Activated naive CD8-positive, alpha-beta T cell treated with anti-CD3 and anti-CD28 coated beads, Interleukin-2, amount 50 U/mL, for 24 hours (primary cell): ENCODE measurements around the gene CCM2.

Experiments used
- ATAC-seq: fragments of 150-1000 bp; cut with Tn5 transposase; one replicate; pipeline ENCODE4 v1.10.0; 2021
- DNase-seq: peaks from one replicate; pipeline ENCODE4 v3.0.0; 2021
- H3K27ac Mint-ChIP-seq: one replicate; pipeline ENCODE4 v1.8.0; 2021; ENCODE audit warnings: mild to moderate bottlenecking, mixed read lengths
- H3K27me3 Mint-ChIP-seq: one replicate; pipeline ENCODE4 v1.8.0; 2021; ENCODE audit warnings: mixed read lengths
- H3K36me3 Mint-ChIP-seq: one replicate; pipeline ENCODE4 v1.8.0; 2021; ENCODE audit warnings: low read depth, mixed read lengths
- H3K4me1 Mint-ChIP-seq: one replicate; pipeline ENCODE4 v1.8.0; 2021; ENCODE audit warnings: mixed read lengths
- H3K4me3 Mint-ChIP-seq: one replicate; pipeline ENCODE4 v1.8.0; 2021; ENCODE audit warnings: mild to moderate bottlenecking, moderate library complexity, mixed read lengths
- H3K9me3 Mint-ChIP-seq: one replicate; pipeline ENCODE4 v1.8.0; 2021; ENCODE audit warnings: mixed read lengths

Gene CCM2

DNA sequence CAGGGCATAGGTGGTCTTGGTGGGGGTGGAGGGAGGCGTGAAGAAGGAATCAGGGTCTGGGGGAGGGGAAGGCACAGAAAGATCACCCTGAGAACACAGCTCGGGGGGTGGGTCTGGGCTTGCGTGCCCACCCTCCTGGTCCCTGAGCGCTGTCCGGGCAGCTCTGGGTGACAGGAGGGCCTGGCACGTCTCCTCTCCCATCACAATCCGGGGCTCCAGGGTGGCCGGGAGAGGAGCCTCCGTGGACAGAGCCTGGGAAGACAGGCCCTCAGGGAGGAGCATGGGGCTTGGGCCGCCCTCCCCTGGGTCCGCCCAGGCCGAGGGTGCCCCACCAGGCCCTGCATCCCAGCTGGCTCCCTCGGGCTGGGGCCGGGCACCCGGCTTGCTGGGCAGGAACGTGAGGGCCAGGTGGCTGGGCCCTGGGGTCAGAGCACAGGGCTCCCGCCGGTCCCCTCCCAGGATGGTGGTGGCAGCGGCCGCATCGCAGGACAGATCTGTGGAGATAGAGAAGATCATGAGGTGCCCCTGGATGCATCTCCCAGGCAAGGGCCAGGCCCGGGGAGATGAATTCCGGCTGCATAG, 85.7 kb downstream of the CCM2 start:
- no peak for ATAC-seq
- no peaks in the 10 kb centered on the region for H3K36me3 Mint-ChIP-seq
- DNase-seq, result no peak
- H3K4me1 Mint-ChIP-seq, result peaks cover 5% of the 10 kb centered on the region
- H3K9me3 Mint-ChIP-seq, result no peaks in the 10 kb centered on the region
- no peak overlapping the region for H3K27ac Mint-ChIP-seq
- H3K27me3 Mint-ChIP-seq, result peaks cover 5% of the 10 kb centered on the region
- no peak overlapping the region for H3K4me3 Mint-ChIP-seq

DNA sequence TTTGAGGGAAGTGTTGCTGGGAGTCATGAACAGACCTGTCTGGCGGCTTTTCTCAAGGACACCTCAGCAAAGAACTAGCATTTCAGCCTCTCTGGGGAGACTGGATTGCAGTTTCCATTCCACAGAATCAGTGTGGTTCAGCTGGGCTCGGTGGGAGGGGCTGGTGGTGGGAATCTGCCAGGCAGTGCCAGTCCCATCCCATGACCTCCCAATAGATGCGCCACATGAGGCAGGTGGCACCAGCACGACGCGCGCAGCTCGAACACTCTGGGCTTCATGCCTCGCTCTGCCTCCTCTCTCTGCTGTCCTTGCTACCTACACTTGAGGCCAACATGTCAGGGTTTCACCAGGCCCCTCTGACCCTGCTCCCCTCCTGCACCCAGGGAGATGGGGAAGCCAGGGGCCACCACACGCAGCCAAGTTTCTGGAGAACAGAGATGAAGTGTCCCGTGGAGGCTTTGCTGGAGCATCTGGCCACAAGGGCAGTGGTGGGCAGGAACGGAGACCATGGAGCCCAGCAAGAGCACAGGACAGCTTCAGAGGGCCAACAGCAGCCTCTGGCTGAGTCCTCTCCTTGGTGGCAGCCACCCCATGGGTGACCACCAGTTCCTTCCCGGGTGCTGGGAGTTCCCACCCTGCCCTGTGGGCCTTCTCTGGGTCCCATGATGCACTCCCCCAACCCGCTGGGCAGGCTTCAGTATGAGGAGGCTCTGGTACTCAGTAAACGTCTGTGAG, 86.5 kb downstream of the CCM2 start:
- Mint-ChIP-seq H3K4me1 (peaks cover 5% of the 10 kb centered on the region), H3K27me3 (peaks cover 5% of the 10 kb centered on the region), H3K9me3 (no peaks in the 10 kb centered on the region), H3K36me3 (no peaks in the 10 kb centered on the region), H3K4me3 (no peak overlapping the region), H3K27ac (no peak overlapping the region)
- ATAC-seq (no peak), DNase-seq (no peak)

DNA sequence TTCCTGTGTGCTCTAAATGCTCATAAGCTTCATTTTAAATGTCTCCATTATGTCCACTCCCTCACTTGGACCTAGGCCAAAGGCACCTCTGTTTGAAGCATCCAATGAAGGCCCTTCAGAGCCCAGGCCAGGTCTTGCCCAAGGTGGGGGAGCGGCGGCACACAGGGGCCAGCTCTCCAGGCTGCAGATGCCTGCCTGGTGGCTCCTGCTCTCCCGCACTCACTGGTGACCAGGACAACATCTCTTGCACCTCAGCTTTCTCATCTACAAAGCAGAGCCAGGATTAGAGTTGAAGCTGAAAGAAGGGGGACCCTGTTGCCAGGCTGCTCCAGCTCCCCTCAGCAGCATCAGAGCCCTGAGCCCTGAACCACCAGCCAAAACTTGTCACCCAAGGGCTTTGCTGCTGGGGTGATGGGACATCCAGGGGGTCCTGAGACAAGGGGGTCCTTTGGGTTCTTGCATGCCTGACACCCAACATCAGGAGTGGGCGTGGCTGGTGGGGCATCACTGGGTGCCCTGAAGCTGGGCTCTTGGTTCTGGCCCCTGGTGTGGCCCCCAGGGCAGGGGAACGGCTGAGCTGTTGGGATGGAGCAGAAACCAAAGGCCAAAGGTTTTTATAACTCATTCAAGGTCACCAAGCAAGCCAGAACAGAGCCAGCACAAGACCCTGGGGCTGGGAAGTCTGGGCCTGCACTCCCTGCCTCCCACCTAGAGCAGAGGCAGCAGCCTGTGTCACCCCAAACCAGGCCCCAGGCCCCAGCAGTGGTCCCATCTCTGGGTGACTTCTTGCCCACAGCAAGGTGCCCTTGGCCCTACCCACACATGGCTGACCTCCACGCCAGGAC, 87.5 kb downstream of the CCM2 start:
- Mint-ChIP-seq H3K4me3 (peak overlapping the region; percentile 24), H3K9me3 (no peaks in the 10 kb centered on the region), H3K36me3 (no peaks in the 10 kb centered on the region), H3K27me3 (peaks cover 5% of the 10 kb centered on the region), H3K27ac (no peak overlapping the region), H3K4me1 (peaks cover 5% of the 10 kb centered on the region)
- DNase-seq (no peak), ATAC-seq (no peak)

DNA sequence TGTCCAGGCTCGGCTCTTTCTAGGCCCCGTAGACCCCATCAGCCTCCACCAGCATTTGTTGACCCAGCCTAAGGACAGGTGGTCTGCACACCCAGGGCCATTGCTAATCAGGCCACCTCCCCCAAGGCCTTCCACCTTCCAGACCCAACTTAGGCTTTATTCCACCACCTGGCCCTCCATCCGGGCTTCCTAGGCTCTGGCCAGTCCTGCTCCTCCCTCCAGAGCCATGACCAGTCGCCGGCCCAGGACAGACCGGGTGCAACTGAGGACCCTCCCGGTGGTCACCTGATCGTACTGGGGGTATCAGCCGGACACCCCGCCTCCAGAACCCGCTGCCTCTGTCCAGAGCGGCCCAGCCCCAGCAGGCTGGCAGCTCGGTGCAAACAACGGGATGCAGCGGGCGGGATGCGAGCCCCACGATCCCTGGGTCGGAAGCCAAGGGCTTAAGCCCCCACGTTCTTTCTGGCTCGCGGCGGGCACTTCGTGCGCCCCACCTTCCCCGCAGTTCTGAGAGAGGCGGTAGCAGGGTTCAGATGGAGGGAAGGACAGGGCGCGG, 88.2 kb downstream of the CCM2 start:
- peak overlapping the region; percentile 24 for H3K4me3 Mint-ChIP-seq
- DNase-seq, result no peak
- H3K4me1 Mint-ChIP-seq, result peaks cover 5% of the 10 kb centered on the region
- H3K36me3 Mint-ChIP-seq, result no peaks in the 10 kb centered on the region
- no peak for ATAC-seq
- no peaks in the 10 kb centered on the region for H3K9me3 Mint-ChIP-seq
- H3K27me3 Mint-ChIP-seq, result peaks cover 5% of the 10 kb centered on the region
- no peak overlapping the region for H3K27ac Mint-ChIP-seq

DNA sequence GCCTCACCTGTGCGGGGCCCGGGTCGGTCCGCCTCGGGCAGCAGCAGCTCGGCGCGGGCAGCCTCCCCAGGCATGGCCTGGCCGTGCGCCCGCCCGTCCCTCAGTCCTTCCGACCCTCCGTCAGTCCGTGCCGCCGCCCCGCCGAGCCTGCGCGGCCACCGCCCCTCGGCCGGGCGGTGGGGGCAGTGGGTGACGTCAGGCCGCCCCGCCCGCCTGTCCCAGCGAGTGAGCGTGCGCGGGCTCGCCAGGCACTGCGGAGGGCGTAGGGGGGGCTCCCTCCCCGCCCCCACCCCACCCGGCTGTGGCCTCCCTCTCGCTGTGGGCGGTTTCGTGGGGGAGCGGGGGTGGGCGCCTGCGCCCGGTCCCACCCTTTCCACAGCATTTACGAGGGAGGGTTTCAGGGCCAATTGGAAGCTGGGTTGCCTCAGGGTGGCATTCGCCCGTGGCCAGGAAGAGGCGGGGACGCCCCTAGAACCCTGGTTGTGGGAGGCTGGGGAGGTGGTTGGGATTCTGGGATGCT, 88.9 kb downstream of the CCM2 start, which contains the start of gene NACAD:
Gene NACAD, minus strand, starts transcription at position 149 of the 520 bp plus-strand sequence. Its CDS starts 75 bp downstream, at position 74.
- Mint-ChIP-seq H3K4me1 (peaks cover 5% of the 10 kb centered on the region), H3K27me3 (peaks cover 5% of the 10 kb centered on the region), H3K27ac (peak within 1 kb of the TSS; percentile 59), H3K9me3 (no peaks in the 10 kb centered on the region), H3K36me3 (no peaks in the 10 kb centered on the region), H3K4me3 (peak within 1 kb of the TSS; percentile 67)
- DNase-seq, result peak; percentile 21
- ATAC-seq, result peak; percentile 47

DNA sequence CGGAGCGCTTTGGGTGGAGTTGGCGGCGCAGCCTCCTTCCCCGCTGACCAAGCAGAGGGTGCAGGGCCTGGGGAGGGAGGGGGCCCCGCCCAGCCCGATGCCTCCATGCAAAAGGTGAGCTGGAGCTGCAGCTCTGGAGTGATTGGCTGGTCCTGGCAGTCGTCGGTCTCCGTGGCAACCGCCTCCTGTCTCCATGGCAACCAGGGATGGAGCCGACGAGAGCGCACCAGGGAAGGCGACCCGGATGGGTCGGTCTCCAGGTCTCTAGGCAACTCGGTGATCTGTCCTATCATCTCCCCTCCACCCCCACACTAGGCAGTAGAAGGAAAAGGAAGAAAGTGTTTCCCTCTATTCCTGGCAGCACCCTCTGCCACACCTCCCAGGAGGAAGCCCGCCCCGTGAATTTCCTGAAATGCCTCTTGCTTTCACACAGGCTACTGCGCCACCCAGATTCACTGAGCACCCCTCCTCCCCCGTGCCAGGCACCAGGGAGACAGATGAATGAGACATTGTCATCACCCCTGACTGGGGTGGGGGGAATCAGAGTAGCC, 89.4 kb downstream of the CCM2 start:
- peak overlapping the region; percentile 59 for H3K27ac Mint-ChIP-seq
- peak; percentile 75 for DNase-seq
- peak; percentile 71 for ATAC-seq
- H3K36me3 Mint-ChIP-seq, result no peaks in the 10 kb centered on the region
- H3K27me3 Mint-ChIP-seq, result peaks cover 5% of the 10 kb centered on the region
- peaks cover 5% of the 10 kb centered on the region for H3K4me1 Mint-ChIP-seq
- no peaks in the 10 kb centered on the region for H3K9me3 Mint-ChIP-seq
- H3K4me3 Mint-ChIP-seq, result peak overlapping the region; percentile 67

DNA sequence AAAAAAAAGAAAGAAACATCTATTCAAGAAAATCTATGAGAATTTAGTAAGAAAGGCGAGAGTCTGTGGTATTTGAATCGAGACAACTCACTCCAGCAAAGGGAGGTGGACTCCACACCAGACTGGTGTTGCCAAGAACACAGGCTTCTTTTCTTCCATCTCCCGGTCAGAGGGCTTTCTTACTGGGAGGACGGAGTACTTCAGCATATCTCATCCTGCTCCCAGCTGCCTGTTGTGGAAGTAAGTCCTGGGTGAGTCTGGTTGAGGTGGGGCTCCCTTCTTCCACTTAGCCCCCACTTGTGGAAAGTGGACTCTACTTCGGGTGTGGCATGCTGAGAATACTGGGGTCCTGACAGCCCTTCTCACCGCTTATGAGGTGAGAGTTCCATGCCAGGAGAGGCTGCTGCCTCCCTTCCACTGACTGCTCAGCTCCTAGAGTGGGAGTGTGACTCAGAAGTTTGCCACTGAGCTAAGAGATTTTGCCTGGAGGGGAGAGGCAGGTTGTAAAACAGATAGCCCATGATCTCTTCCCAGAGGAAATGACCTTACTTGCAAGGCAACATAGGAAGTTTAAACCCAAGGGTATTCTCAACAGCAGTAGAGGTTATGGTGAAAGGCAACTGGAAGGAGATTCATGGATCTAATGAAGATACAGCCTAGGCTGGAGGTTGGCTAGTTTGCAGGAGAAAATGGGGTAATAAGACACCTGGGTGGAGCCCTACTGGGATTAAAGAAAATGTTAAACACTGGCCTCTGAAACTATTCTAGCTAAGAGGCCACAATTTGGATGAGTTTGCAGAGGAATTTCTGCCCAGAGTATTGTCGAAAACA, 92.3 kb downstream of the CCM2 start:
- DNase-seq (no peak), ATAC-seq (no peak)
- peaks cover 5% of the 10 kb centered on the region for H3K27me3 Mint-ChIP-seq
- H3K4me1 Mint-ChIP-seq, result peaks cover 5% of the 10 kb centered on the region
- no peaks in the 10 kb centered on the region for H3K9me3 Mint-ChIP-seq
- no peaks in the 10 kb centered on the region for H3K36me3 Mint-ChIP-seq
- no peak overlapping the region for H3K27ac Mint-ChIP-seq
- no peak overlapping the region for H3K4me3 Mint-ChIP-seq

DNA sequence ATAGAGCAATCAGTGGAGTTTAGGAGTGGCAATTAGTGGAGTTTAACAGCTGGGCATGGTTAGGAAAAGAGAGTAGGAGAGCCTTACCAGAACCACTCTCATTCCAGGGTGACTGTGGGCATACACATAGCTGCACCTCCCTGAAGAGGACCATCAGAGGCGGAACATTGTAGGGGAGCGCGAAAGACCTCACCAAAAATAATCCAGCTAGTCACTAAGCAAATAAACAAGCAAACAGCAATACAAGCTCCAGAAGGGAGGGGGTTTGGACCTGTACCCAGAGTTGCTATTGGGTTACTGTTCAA, 92.9 kb downstream of the CCM2 start:
- Mint-ChIP-seq H3K4me3 (no peak overlapping the region), H3K27ac (no peak overlapping the region), H3K27me3 (peaks cover 5% of the 10 kb centered on the region), H3K36me3 (no peaks in the 10 kb centered on the region), H3K9me3 (no peaks in the 10 kb centered on the region), H3K4me1 (peaks cover 5% of the 10 kb centered on the region)
- DNase-seq, result no peak
- ATAC-seq, result no peak

DNA sequence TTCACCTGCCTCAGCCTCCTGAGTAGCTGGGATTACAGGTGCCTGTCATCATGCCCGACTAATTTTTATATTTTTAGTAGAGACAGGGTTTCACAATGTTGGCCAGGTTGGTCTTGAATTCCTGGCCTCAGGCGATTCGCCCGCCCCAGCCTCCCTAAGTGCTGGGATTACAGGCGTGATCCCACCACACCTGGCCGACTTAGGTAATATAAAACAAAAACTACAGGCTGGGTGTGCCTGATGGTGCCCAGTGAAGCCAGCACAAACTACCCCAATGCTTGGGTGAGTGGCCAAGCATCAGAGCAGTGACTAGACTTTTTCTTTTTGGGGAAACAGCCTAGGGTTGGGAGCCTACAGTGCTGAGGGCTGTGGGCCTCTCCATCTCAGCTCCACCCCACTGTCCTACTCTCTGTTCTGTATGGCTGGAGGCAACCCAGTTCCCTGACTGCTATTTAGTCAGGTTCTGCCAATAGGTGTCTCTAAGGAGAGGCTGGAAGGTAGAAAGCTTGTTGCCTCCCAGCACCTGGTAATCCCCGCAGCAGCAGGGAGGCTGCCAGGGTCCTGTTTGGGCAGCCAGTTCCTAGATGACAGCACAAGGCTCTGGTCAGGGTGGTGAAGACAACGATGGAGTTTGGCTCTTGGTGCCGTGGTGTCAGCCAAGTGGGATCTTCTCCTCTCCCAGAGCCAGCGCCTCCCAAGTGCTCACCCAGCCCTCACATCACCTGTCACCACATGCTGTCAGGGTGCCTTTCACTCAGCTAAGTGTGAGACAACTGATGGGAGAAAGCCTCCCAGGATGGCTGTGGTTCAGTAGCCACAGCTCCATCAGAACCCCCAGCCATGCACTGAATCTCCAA, 99.2 kb downstream of the CCM2 start:
- no peaks in the 10 kb centered on the region for H3K9me3 Mint-ChIP-seq
- ATAC-seq (peak; percentile 33), DNase-seq (no peak)
- H3K4me1 Mint-ChIP-seq, result no peaks in the 10 kb centered on the region
- no peaks in the 10 kb centered on the region for H3K27me3 Mint-ChIP-seq
- no peak overlapping the region for H3K4me3 Mint-ChIP-seq
- peaks cover 28% of the 10 kb centered on the region for H3K36me3 Mint-ChIP-seq
- H3K27ac Mint-ChIP-seq, result no peak overlapping the region

DNA sequence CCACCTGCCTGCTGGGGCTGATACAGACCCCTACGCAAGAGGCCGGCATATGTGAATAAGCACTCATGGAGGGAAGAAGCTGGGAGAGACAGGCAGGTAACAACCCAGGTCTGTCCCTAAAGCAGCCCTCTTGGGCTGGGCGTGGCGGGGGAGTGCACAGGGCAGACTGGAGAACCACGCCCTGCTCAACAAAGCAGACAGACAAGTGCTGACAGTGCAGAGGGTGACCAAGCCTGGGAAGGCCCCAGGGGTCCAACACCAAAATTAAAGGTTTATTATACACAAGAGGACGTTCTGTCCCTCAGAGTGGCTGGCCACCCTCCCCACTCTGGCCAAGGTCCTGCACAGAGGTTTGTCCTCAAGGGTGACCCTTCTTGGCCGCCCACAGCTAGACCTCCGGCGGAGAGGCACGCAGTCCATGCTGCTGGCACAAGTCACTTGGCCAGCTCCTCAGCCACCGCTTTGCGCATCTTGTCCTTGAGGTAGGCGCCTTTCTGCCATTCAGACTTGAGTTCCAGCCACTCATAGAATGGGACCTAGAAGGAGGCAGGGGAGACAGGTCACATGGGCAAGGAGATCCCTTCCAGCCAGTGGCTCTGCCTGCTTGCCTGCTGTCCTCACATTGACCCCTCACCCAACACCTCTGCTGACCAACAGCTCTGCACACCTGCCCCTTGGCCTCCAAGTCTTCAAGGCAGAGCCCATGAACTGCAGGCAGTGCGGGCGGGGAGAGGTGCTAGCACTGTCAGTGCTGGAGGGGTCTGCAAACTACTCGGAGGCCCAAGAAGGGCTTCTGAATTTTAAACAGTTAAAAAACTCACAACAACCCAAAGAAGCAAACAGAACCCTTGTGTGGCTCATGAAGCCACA, 100.1 kb downstream of the CCM2 start:
- DNase-seq (no peak), ATAC-seq (no peak)
- Mint-ChIP-seq H3K27me3 (no peaks in the 10 kb centered on the region), H3K27ac (no peak overlapping the region), H3K9me3 (no peaks in the 10 kb centered on the region), H3K4me1 (no peaks in the 10 kb centered on the region), H3K4me3 (no peak overlapping the region), H3K36me3 (peaks cover 28% of the 10 kb centered on the region)

DNA sequence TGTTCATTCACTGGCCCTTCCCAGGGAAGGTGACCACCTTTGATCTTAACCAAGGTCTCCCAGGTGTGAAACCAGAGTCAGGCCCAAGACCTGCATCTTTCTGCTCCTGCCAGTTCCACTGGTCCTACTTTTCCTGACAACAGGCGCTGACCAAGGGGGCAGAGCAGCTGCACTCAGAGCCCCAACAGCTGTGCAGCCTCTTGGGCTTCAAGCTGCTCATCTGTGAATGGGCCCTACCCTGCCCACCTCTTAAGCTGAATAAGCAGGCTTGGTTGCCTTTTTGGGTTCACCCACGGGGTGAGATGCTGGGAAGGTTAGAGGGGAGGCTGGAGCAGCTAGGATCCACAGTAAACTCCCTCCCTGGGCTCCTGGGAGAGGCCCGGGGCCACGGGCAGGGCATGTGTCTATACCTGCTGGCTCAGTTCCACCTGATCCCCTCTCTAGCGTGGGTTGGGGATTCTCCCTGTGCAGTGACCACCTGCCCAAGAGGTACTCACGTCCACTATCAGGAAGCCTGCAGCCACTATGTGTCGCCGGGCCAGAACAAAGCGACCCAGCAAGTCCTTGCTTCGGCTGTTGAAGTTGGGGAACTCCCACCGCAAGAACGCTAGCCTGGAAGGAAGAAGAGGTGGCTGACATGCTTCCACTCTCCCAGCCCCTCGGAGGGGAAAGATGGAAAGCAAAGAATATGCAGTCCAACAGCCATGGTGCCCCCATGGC, 100.9 kb downstream of the CCM2 start:
- peaks cover 32% of the 10 kb centered on the region for H3K36me3 Mint-ChIP-seq
- H3K27ac Mint-ChIP-seq, result no peak overlapping the region
- no peaks in the 10 kb centered on the region for H3K9me3 Mint-ChIP-seq
- DNase-seq (no peak), ATAC-seq (no peak)
- H3K4me1 Mint-ChIP-seq, result peaks cover 5% of the 10 kb centered on the region
- H3K27me3 Mint-ChIP-seq, result no peaks in the 10 kb centered on the region
- H3K4me3 Mint-ChIP-seq, result no peak overlapping the region

DNA sequence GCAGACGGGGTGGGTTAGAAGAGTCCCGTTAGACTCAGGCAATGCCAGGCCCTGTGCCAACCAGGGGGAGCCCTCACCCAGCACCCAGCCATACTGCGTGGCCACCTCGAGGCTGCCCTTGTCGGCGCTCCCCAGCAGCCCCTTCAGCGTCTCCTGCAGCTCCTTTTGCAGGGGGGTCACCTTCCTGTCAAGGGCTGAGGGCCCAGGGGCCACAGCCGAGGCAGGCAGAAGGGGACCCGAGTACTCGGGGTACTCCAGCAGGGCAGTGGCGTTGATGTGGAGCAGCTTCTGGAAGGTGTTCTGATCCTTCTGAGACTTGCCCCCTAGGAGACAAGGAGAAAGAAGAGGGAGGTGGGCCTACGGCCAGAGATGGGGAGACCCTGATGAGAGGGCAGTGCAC, 101.7 kb downstream of the CCM2 start:
- DNase-seq, result no peak
- Mint-ChIP-seq H3K4me1 (peaks cover 11% of the 10 kb centered on the region), H3K27me3 (no peaks in the 10 kb centered on the region), H3K4me3 (no peak overlapping the region), H3K27ac (no peak overlapping the region), H3K36me3 (peaks cover 40% of the 10 kb centered on the region), H3K9me3 (no peaks in the 10 kb centered on the region)
- no peak for ATAC-seq
